Measurements from ENCODE around the gene RAD50. TPM values are rescaled to one million over a fixed set of nuclear protein-coding genes. Genes with fewer than 3 reads are reported as not detected.

Gene RAD50
- total RNA-seq, 2 donors from 2014 or later = 28.4 to 32.7 TPM

- Histone ChIP-seq H3K4me1 (ENCODE audit: control insufficient read depth in 1 of 2, low read depth in 2 of 2) (no peaks in the 10 kb centered on the region), H3K9me3 (no peaks in the 10 kb centered on the region), H3K27ac (no peak overlapping the region), H3K27me3 (replicated peaks; ENCODE audit: insufficient read depth) (no peaks in the 10 kb centered on the region), H3K36me3 (no peaks in the 10 kb centered on the region), H3K4me3 (no peak overlapping the region)
- DNase-seq (ENCODE audit: low spot score) = no peak
- TF ChIP-seq, protein P1, sequence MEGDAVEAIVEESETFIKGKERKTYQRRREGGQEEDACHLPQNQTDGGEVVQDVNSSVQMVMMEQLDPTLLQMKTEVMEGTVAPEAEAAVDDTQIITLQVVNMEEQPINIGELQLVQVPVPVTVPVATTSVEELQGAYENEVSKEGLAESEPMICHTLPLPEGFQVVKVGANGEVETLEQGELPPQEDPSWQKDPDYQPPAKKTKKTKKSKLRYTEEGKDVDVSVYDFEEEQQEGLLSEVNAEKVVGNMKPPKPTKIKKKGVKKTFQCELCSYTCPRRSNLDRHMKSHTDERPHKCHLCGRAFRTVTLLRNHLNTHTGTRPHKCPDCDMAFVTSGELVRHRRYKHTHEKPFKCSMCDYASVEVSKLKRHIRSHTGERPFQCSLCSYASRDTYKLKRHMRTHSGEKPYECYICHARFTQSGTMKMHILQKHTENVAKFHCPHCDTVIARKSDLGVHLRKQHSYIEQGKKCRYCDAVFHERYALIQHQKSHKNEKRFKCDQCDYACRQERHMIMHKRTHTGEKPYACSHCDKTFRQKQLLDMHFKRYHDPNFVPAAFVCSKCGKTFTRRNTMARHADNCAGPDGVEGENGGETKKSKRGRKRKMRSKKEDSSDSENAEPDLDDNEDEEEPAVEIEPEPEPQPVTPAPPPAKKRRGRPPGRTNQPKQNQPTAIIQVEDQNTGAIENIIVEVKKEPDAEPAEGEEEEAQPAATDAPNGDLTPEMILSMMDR (IDR thresholded peaks at IDR 0.05) = no peak
- ATAC-seq (ENCODE audit: insufficient number of reproducible peaks, low FRiP score, low read depth) = no peak
Measured at GRCh38 chr5:132665574-132666080, 108.8 kb downstream of the RAD50 start.

GRCh38 chr5:132666310-132667123, 109.7 kb downstream of the RAD50 start:
- DNase-seq (ENCODE audit: low spot score) (no peak), ATAC-seq (ENCODE audit: insufficient number of reproducible peaks, low FRiP score, low read depth) (no peak)
- Histone ChIP-seq H3K9me3 (no peaks in the 10 kb centered on the region), H3K36me3 (no peaks in the 10 kb centered on the region), H3K27me3 (replicated peaks; ENCODE audit: insufficient read depth) (no peaks in the 10 kb centered on the region), H3K4me3 (no peak overlapping the region), H3K27ac (no peak overlapping the region), H3K4me1 (ENCODE audit: control insufficient read depth in 1 of 2, low read depth in 2 of 2) (no peaks in the 10 kb centered on the region)
- TF ChIP-seq, protein P1 (IDR thresholded peaks at IDR 0.05) = no peak

DNA sequence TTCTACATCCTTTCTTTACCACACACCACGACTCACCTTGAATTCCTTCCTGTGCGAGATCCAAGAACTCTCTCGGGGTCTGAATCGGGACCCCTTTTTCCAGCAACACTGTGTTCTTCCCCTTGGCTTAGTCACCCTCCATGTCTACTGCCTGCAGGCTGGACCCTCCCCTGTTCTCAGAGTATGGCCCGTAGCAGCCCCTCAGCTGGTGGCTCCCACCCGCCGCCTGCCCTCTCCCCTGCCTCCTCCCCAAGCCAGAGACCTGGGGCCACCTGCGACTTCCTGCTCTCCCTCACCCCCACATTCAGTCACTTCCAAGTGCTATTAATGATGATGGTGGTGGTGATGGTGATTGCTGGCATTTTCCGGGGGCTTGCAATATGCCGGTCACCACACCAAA, 110.5 kb downstream of the RAD50 start:
- no peak for ATAC-seq (ENCODE audit: insufficient number of reproducible peaks, low FRiP score, low read depth)
- no peak for DNase-seq (ENCODE audit: low spot score)
- Histone ChIP-seq H3K27ac (no peak overlapping the region), H3K4me3 (no peak overlapping the region), H3K4me1 (ENCODE audit: control insufficient read depth in 1 of 2, low read depth in 2 of 2) (no peaks in the 10 kb centered on the region), H3K36me3 (no peaks in the 10 kb centered on the region), H3K9me3 (no peaks in the 10 kb centered on the region), H3K27me3 (replicated peaks; ENCODE audit: insufficient read depth) (no peaks in the 10 kb centered on the region)
- TF ChIP-seq, protein P1 (IDR thresholded peaks at IDR 0.05) = no peak

DNA sequence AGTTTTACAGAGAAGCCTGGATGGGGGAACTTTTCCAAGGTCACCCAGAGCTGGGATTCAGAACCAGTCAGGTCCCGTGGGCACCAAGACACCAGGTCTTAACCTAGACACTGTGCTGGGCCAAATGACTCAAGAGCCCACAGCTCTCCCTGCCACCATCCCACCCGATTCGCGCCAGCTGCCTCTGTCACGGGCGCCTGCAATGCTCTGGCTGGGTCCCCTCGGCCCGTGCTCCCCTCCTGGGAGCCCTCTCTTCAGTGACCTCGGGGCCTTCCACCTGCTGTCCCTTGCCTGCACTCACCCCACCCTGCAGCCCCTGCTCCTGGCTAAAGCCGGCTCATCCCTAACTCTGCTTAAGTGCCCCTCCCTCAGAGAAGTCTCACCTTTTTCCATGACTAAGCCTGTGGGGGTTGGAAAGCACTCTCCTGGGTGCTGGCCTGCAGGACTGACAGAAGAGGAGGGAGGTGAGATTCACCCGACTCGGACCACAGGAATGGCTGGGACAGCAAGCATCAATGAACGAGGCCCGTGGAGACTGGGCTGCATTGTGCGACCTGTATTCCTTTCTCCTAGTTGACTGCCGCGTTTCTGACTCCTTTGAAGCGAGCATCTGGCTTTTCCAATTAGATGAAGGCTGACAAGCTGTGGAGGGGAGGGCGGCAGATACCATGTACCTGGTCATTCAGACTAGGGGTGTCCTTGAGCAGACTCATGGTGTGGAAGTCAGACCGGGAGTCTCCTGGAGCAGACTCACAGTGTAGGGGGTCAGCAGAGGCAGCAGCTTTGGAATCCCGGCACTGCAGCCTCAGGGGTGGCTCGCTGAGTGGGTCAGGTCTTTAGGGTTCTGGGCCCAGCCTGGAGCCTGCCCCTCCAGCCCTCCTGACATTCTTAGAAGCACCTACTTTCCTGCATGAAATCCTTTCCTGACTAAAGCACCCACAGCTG, 111.3 kb downstream of the RAD50 start:
- Histone ChIP-seq H3K36me3 (no peaks in the 10 kb centered on the region), H3K4me3 (no peak overlapping the region), H3K27ac (no peak overlapping the region), H3K4me1 (ENCODE audit: control insufficient read depth in 1 of 2, low read depth in 2 of 2) (no peaks in the 10 kb centered on the region), H3K9me3 (no peaks in the 10 kb centered on the region), H3K27me3 (replicated peaks; ENCODE audit: insufficient read depth) (no peaks in the 10 kb centered on the region)
- TF ChIP-seq, protein P1 (IDR thresholded peaks at IDR 0.05) = no peak
- DNase-seq (ENCODE audit: low spot score) (no peak), ATAC-seq (ENCODE audit: insufficient number of reproducible peaks, low FRiP score, low read depth) (no peak)
